HEK293 (cell line): ENCODE results near the gene CAMK2B.

Experiments used
- CTCF ChIP-seq: fragments of 450-650 bp; formaldehyde crosslinking; IDR thresholded peaks from 2 replicates; pipeline ENCODE4 v1.5.1; 2016; ENCODE audit warnings: missing biosample characterization, missing genetic modification characterization
- TRIM28 ChIP-seq: IDR thresholded peaks from 2 replicates; pipeline ENCODE4 v1.6.1; 2011; ENCODE audit warnings: low read length, control low read depth, borderline replicate concordance
- WT1 ChIP-seq: fragments of 450-650 bp; formaldehyde crosslinking; IDR thresholded peaks from 2 replicates; pipeline ENCODE4 v1.5.1; 2016; ENCODE audit warnings: missing biosample characterization, missing genetic modification characterization
- ZBTB7A ChIP-seq: fragments of 450-650 bp; formaldehyde crosslinking; IDR thresholded peaks from 2 replicates; pipeline ENCODE4 v1.5.1; 2016; ENCODE audit warnings: low read depth, missing biosample characterization, missing genetic modification characterization
- ZNF10 ChIP-seq: fragments of 450-650 bp; formaldehyde crosslinking; IDR thresholded peaks from 2 replicates; pipeline ENCODE4 v1.5.1; 2017; ENCODE audit warnings: missing biosample characterization, missing genetic modification characterization
- ZNF2 ChIP-seq: fragments of 450-650 bp; formaldehyde crosslinking; IDR thresholded peaks from 2 replicates; pipeline ENCODE4 v1.5.1; 2016; ENCODE audit warnings: missing biosample characterization, missing genetic modification characterization
- ZNF366 ChIP-seq: fragments of 450-650 bp; formaldehyde crosslinking; conservative IDR thresholded peaks from 2 replicates; pipeline ENCODE4 v1.5.1; 2016; ENCODE audit warnings: missing biosample characterization, missing genetic modification characterization
- TF ChIP-seq, protein P1 (sequence below): fragments of 450-650 bp; formaldehyde crosslinking; IDR thresholded peaks from 2 replicates; pipeline ENCODE4 v1.5.1; 2016; ENCODE audit warnings: missing biosample characterization, missing genetic modification characterization
- TF ChIP-seq, protein P2 (sequence below): fragments of 450-650 bp; formaldehyde crosslinking; IDR thresholded peaks from 2 replicates; pipeline ENCODE4 v1.5.1; 2016; ENCODE audit warnings: missing biosample characterization, missing genetic modification characterization
- TF ChIP-seq, protein P3 (sequence below): fragments of 450-650 bp; formaldehyde crosslinking; optimal IDR thresholded peaks from 2 replicates; pipeline ENCODE3; 2016; ENCODE audit warnings: missing biosample characterization, mild to moderate bottlenecking, missing genetic modification characterization

- TF ChIP-seq ZNF10 (tag by site-specific recombination) (no peak), TRIM28 (no peak), ZNF366 (tag by site-specific recombination) (no peak), CTCF (tag by site-specific recombination) (no peak), WT1 (tag by site-specific recombination) (no peak), ZNF2 (tag by site-specific recombination) (no peak), ZBTB7A (no peak)
- TF ChIP-seq, protein P1, sequence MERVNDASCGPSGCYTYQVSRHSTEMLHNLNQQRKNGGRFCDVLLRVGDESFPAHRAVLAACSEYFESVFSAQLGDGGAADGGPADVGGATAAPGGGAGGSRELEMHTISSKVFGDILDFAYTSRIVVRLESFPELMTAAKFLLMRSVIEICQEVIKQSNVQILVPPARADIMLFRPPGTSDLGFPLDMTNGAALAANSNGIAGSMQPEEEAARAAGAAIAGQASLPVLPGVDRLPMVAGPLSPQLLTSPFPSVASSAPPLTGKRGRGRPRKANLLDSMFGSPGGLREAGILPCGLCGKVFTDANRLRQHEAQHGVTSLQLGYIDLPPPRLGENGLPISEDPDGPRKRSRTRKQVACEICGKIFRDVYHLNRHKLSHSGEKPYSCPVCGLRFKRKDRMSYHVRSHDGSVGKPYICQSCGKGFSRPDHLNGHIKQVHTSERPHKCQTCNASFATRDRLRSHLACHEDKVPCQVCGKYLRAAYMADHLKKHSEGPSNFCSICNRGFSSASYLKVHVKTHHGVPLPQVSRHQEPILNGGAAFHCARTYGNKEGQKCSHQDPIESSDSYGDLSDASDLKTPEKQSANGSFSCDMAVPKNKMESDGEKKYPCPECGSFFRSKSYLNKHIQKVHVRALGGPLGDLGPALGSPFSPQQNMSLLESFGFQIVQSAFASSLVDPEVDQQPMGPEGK (tag by site-specific recombination) = no peak
- TF ChIP-seq, protein P2, sequence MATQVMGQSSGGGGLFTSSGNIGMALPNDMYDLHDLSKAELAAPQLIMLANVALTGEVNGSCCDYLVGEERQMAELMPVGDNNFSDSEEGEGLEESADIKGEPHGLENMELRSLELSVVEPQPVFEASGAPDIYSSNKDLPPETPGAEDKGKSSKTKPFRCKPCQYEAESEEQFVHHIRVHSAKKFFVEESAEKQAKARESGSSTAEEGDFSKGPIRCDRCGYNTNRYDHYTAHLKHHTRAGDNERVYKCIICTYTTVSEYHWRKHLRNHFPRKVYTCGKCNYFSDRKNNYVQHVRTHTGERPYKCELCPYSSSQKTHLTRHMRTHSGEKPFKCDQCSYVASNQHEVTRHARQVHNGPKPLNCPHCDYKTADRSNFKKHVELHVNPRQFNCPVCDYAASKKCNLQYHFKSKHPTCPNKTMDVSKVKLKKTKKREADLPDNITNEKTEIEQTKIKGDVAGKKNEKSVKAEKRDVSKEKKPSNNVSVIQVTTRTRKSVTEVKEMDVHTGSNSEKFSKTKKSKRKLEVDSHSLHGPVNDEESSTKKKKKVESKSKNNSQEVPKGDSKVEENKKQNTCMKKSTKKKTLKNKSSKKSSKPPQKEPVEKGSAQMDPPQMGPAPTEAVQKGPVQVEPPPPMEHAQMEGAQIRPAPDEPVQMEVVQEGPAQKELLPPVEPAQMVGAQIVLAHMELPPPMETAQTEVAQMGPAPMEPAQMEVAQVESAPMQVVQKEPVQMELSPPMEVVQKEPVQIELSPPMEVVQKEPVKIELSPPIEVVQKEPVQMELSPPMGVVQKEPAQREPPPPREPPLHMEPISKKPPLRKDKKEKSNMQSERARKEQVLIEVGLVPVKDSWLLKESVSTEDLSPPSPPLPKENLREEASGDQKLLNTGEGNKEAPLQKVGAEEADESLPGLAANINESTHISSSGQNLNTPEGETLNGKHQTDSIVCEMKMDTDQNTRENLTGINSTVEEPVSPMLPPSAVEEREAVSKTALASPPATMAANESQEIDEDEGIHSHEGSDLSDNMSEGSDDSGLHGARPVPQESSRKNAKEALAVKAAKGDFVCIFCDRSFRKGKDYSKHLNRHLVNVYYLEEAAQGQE (tag by site-specific recombination) = no peak
- TF ChIP-seq, protein P3, sequence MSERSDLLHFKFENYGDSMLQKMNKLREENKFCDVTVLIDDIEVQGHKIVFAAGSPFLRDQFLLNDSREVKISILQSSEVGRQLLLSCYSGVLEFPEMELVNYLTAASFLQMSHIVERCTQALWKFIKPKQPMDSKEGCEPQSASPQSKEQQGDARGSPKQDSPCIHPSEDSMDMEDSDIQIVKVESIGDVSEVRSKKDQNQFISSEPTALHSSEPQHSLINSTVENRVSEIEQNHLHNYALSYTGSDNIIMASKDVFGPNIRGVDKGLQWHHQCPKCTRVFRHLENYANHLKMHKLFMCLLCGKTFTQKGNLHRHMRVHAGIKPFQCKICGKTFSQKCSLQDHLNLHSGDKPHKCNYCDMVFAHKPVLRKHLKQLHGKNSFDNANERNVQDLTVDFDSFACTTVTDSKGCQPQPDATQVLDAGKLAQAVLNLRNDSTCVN (tag by site-specific recombination) = no peak
These were observed 32.4 kb downstream of the CAMK2B start for GRCh38 chr7:44292876-44293560.
